Central memory CD8-positive, alpha-beta T cell (primary cell): ENCODE measurements around the gene PGLYRP2.

Experiments
- ATAC-seq: fragments of 150-1000 bp; cut with Tn5 transposase; replicated peaks from 2 replicates; pipeline ENCODE4 v1.10.0; 2022; ENCODE audit warnings: mild to moderate bottlenecking, moderate FRiP score, moderate number of reproducible peaks; ENCODE audit not compliant: poor library complexity, severe bottlenecking; ENCODE audit errors: extremely low read depth
- DNase-seq, 2 donors: peaks; one replicate each; pipeline ENCODE4 v3.0.0; 2021; ENCODE audit warnings: low spot score in 2 of 2
- H3K27ac Mint-ChIP-seq: one replicate; pipeline ENCODE4 v1.8.0; 2022; ENCODE audit warnings: low read depth, mild to moderate bottlenecking, moderate library complexity, mixed read lengths
- H3K27me3 Mint-ChIP-seq: one replicate; pipeline ENCODE4 v1.8.0; 2022; ENCODE audit warnings: mixed read lengths
- H3K36me3 Mint-ChIP-seq: one replicate; pipeline ENCODE4 v1.8.0; 2022; ENCODE audit warnings: mild to moderate bottlenecking, moderate library complexity, mixed read lengths; ENCODE audit not compliant: insufficient read depth
- H3K4me1 Mint-ChIP-seq: one replicate; pipeline ENCODE4 v1.8.0; 2022; ENCODE audit warnings: mixed read lengths
- H3K4me3 Mint-ChIP-seq: one replicate; pipeline ENCODE4 v1.8.0; 2022; ENCODE audit warnings: mild to moderate bottlenecking, moderate library complexity, mixed read lengths
- H3K9me3 Mint-ChIP-seq: one replicate; pipeline ENCODE4 v1.8.0; 2022; ENCODE audit warnings: mixed read lengths

PGLYRP2 gene

GRCh38 chr19:15428956-15429824 is 50.1 kb downstream of the PGLYRP2 start:
- Mint-ChIP-seq H3K4me1 (peaks cover 32% of the 10 kb centered on the region), H3K4me3 (no peak overlapping the region), H3K27ac (no peak overlapping the region), H3K9me3 (no peaks in the 10 kb centered on the region), H3K27me3 (no peaks in the 10 kb centered on the region), H3K36me3 (peaks cover 19% of the 10 kb centered on the region)
- DNase-seq (no peak), ATAC-seq (no peak)

GRCh38 chr19:15427991-15428471 is 51.3 kb downstream of the PGLYRP2 start:
- Mint-ChIP-seq H3K27ac (no peak overlapping the region), H3K4me1 (peaks cover 25% of the 10 kb centered on the region), H3K4me3 (no peak overlapping the region), H3K36me3 (peaks cover 19% of the 10 kb centered on the region), H3K27me3 (no peaks in the 10 kb centered on the region), H3K9me3 (no peaks in the 10 kb centered on the region)
- ATAC-seq (no peak), DNase-seq (no peak)

- Mint-ChIP-seq H3K4me3 (no peak overlapping the region), H3K4me1 (peaks cover 23% of the 10 kb centered on the region), H3K27me3 (no peaks in the 10 kb centered on the region), H3K36me3 (peaks cover 19% of the 10 kb centered on the region), H3K27ac (no peak overlapping the region), H3K9me3 (no peaks in the 10 kb centered on the region)
- DNase-seq (no peak), ATAC-seq (no peak)
Measured at GRCh38 chr19:15427350-15427700, 52.0 kb downstream of the PGLYRP2 start.

GRCh38 chr19:15426485-15427349 is 52.6 kb downstream of the PGLYRP2 start:
- ATAC-seq (no peak), DNase-seq (no peak)
- peaks cover 19% of the 10 kb centered on the region for H3K4me1 Mint-ChIP-seq
- H3K27ac Mint-ChIP-seq: no peak overlapping the region
- H3K4me3 Mint-ChIP-seq: no peak overlapping the region
- peaks cover 15% of the 10 kb centered on the region for H3K36me3 Mint-ChIP-seq
- no peaks in the 10 kb centered on the region for H3K9me3 Mint-ChIP-seq
- H3K27me3 Mint-ChIP-seq: no peaks in the 10 kb centered on the region

- Mint-ChIP-seq H3K4me3 (no peak overlapping the region), H3K4me1 (peaks cover 9% of the 10 kb centered on the region), H3K27me3 (no peaks in the 10 kb centered on the region), H3K36me3 (peaks cover 14% of the 10 kb centered on the region), H3K9me3 (no peaks in the 10 kb centered on the region), H3K27ac (no peak overlapping the region)
- ATAC-seq: no peak
- no peak for DNase-seq
Measured at GRCh38 chr19:15425321-15425950, 53.9 kb downstream of the PGLYRP2 start.

- Mint-ChIP-seq H3K4me1 (peaks cover 10% of the 10 kb centered on the region), H3K36me3 (peaks cover 12% of the 10 kb centered on the region), H3K27me3 (no peaks in the 10 kb centered on the region), H3K9me3 (no peaks in the 10 kb centered on the region), H3K27ac (no peak overlapping the region), H3K4me3 (no peak overlapping the region)
- no peak for DNase-seq
- ATAC-seq: no peak
Measured at GRCh38 chr19:15424692-15425272, 54.5 kb downstream of the PGLYRP2 start.

- Mint-ChIP-seq H3K27ac (no peak overlapping the region), H3K4me1 (peaks cover 16% of the 10 kb centered on the region), H3K36me3 (peaks cover 13% of the 10 kb centered on the region), H3K9me3 (no peaks in the 10 kb centered on the region), H3K4me3 (no peak overlapping the region), H3K27me3 (no peaks in the 10 kb centered on the region)
- DNase-seq (no peak), ATAC-seq (no peak)
Measured at GRCh38 chr19:15424121-15424520, 55.2 kb downstream of the PGLYRP2 start.

GRCh38 chr19:15423130-15423529 is 56.2 kb downstream of the PGLYRP2 start:
- no peak for ATAC-seq
- Mint-ChIP-seq H3K27me3 (no peaks in the 10 kb centered on the region), H3K4me1 (peaks cover 25% of the 10 kb centered on the region), H3K36me3 (peaks cover 15% of the 10 kb centered on the region), H3K9me3 (no peaks in the 10 kb centered on the region), H3K4me3 (no peak overlapping the region), H3K27ac (no peak overlapping the region)
- no peak for DNase-seq

GRCh38 chr19:15422296-15423075 is 56.8 kb downstream of the PGLYRP2 start:
- Mint-ChIP-seq H3K4me1 (peaks cover 31% of the 10 kb centered on the region), H3K27ac (no peak overlapping the region), H3K36me3 (peaks cover 15% of the 10 kb centered on the region), H3K27me3 (no peaks in the 10 kb centered on the region), H3K4me3 (no peak overlapping the region), H3K9me3 (no peaks in the 10 kb centered on the region)
- ATAC-seq: no peak
- no peak for DNase-seq

GRCh38 chr19:15421721-15422260 is 57.5 kb downstream of the PGLYRP2 start:
- Mint-ChIP-seq H3K36me3 (peaks cover 15% of the 10 kb centered on the region), H3K27me3 (no peaks in the 10 kb centered on the region), H3K27ac (no peak overlapping the region), H3K4me1 (peaks cover 33% of the 10 kb centered on the region), H3K4me3 (no peak overlapping the region), H3K9me3 (no peaks in the 10 kb centered on the region)
- ATAC-seq: no peak
- DNase-seq: no peak

- Mint-ChIP-seq H3K27me3 (no peaks in the 10 kb centered on the region), H3K9me3 (no peaks in the 10 kb centered on the region), H3K27ac (no peak overlapping the region), H3K36me3 (peaks cover 15% of the 10 kb centered on the region), H3K4me1 (peaks cover 39% of the 10 kb centered on the region), H3K4me3 (no peak overlapping the region)
- ATAC-seq (no peak), DNase-seq (no peak)
Measured at GRCh38 chr19:15421136-15421695, 58.1 kb downstream of the PGLYRP2 start.
